Measurements from ENCODE around the gene LGALS3BP.
"Not testable (repeated sequence)": the region's sequence is repeated elsewhere in the genome, so short reads cannot be mapped to it uniquely, and the experiment has no call there.

The LGALS3BP gene

DNA sequence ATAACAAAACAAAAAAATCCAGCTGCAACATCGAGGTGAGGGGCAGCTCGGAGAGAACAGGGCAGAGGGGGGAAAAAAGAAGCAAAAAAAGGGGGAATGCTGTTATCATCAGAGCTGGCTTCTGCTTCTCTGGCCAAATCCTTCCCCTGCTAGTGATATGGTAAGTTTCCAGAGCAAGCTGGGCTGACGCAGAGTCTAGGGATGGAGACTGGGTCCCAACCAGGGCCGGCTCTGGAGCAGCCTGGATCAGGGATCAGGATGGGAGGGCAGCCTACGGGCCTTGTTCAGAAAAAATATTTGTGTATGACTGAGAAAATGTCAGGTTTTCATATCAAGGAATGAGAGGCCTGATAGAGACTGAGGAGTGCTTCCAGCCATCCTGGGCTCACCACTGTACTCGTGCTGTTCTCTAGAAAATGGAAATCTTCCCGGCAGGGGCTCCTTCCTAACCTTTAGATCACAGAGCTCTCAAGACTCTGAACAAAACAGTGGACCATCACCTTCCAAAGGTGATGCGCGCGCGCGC, 43.5 kb upstream of the LGALS3BP start:
- no peaks in the 10 kb centered on the region for H3K4me1 ChIP-seq (ENCODE audit: control insufficient read depth, insufficient read depth, low read length)
- no CpG with 5 or more reads among the region's 12 CpGs for WGBS (ENCODE audit: insufficient coverage, insufficient read length)
- DNase-seq (ENCODE audit: low read depth, low spot score): no peak
- H3K4me3 ChIP-seq (ENCODE audit: low read length): no peak overlapping the region
- H3K27ac ChIP-seq (ENCODE audit: low read length): no peak overlapping the region
- H3K36me3 ChIP-seq (ENCODE audit: control insufficient read depth, insufficient read depth, low read length): no peaks in the 10 kb centered on the region
- peaks cover 38% of the 10 kb centered on the region for H3K27me3 ChIP-seq (ENCODE audit: control insufficient read depth, insufficient read depth, low read length)
- no peaks in the 10 kb centered on the region for H3K9me3 ChIP-seq (ENCODE audit: control insufficient read depth, insufficient read depth, low read length)

DNA sequence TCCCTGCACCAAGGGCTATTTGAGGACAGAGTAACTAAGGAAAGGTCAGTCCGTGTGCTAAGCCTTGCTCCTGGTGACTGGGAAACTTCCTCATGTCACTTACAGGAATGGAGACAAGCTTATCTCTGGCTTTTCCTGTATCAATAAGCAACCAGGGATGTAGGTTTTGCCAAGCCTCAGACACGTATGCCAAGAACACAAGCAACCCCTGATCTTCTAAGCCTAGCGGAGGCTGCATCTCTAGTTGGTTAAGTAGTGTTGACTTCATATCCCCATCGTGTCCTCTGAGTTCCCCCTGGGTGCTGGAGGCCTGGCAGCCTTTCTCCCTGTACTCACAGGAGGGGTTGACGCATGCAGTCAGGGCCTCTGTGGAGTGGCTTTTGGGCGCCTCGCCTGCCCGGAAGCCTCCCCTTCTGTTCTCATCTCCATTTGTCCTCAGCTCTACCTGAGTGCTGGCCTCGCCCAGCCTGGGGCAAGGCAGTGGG, 42.8 kb upstream of the LGALS3BP start:
- no peak overlapping the region for H3K27ac ChIP-seq (ENCODE audit: low read length)
- H3K36me3 ChIP-seq (ENCODE audit: control insufficient read depth, insufficient read depth, low read length): no peaks in the 10 kb centered on the region
- no CpG with 5 or more reads among the region's 9 CpGs for WGBS (ENCODE audit: insufficient coverage, insufficient read length)
- no peak for DNase-seq (ENCODE audit: low read depth, low spot score)
- H3K27me3 ChIP-seq (ENCODE audit: control insufficient read depth, insufficient read depth, low read length): peaks cover 38% of the 10 kb centered on the region
- H3K9me3 ChIP-seq (ENCODE audit: control insufficient read depth, insufficient read depth, low read length): no peaks in the 10 kb centered on the region
- H3K4me3 ChIP-seq (ENCODE audit: low read length): no peak overlapping the region
- H3K4me1 ChIP-seq (ENCODE audit: control insufficient read depth, insufficient read depth, low read length): no peaks in the 10 kb centered on the region

DNA sequence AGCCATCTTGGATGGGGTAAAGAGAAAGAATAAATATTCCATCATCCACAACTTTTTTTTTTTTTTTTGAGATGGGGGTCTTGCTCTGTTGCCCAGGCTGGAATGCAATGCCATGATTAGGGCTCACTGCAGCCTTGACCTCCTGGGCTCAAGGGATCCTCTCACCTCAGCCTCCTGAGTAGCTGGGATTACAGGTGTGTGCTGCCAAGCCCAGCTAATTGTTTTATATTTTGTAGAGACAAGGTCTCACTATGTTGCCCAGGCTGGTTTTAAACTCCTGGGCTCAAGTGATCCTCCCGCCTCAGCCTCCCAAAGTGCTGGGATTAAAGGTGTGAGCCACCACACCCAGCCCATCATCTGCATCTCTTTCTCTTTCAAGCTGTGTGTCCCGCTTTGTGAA, 42.2 kb upstream of the LGALS3BP start:
- peaks cover 37% of the 10 kb centered on the region for H3K27me3 ChIP-seq (ENCODE audit: control insufficient read depth, insufficient read depth, low read length)
- H3K9me3 ChIP-seq (ENCODE audit: control insufficient read depth, insufficient read depth, low read length); H3K4me1 ChIP-seq (ENCODE audit: control insufficient read depth, insufficient read depth, low read length); H3K36me3 ChIP-seq (ENCODE audit: control insufficient read depth, insufficient read depth, low read length); H3K27ac ChIP-seq (ENCODE audit: low read length); H3K4me3 ChIP-seq (ENCODE audit: low read length); DNase-seq (ENCODE audit: low read depth, low spot score): not testable (repeated sequence)
- WGBS (ENCODE audit: insufficient coverage, insufficient read length): no CpG with 5 or more reads among the region's 2 CpGs

DNA sequence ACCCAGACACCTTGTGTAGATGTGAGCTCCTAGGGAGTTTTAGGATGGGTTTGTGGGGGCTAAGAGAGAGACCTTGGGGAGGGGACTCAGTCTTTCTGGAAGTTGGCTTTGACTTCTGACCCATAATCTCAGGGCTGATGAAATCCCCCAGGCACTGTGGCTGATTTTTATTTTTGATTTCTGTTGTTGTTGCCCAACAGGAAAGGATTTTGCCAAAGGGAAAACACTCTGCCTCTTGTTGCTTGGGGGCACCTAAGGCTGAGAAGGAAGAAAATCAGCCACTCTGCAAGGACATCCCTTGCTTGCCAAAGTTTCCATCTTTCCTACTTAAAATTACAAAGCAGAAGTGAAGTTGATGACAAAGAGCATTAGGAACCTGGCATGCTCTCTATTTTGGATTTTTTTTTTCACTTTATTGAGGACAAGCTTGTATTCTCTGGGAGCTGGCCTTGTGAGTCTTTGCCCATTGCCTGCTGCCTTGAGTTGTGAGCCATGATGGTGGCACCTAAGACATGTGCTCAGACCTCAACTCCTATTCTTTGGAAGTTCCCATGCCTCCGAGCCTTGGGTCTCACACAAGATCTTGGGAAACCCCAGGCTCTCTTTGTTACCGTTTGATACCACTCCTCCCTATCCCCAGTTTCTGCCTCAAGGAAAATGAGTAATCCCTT, 41.0 kb upstream of the LGALS3BP start:
- H3K4me3 ChIP-seq (ENCODE audit: low read length): no peak overlapping the region
- H3K9me3 ChIP-seq (ENCODE audit: control insufficient read depth, insufficient read depth, low read length): no peaks in the 10 kb centered on the region
- WGBS (ENCODE audit: insufficient coverage, insufficient read length): no CpG with 5 or more reads among the region's 2 CpGs
- no peak overlapping the region for H3K27ac ChIP-seq (ENCODE audit: low read length)
- no peaks in the 10 kb centered on the region for H3K4me1 ChIP-seq (ENCODE audit: control insufficient read depth, insufficient read depth, low read length)
- peaks cover 32% of the 10 kb centered on the region for H3K27me3 ChIP-seq (ENCODE audit: control insufficient read depth, insufficient read depth, low read length)
- no peaks in the 10 kb centered on the region for H3K36me3 ChIP-seq (ENCODE audit: control insufficient read depth, insufficient read depth, low read length)
- no peak for DNase-seq (ENCODE audit: low read depth, low spot score)

DNA sequence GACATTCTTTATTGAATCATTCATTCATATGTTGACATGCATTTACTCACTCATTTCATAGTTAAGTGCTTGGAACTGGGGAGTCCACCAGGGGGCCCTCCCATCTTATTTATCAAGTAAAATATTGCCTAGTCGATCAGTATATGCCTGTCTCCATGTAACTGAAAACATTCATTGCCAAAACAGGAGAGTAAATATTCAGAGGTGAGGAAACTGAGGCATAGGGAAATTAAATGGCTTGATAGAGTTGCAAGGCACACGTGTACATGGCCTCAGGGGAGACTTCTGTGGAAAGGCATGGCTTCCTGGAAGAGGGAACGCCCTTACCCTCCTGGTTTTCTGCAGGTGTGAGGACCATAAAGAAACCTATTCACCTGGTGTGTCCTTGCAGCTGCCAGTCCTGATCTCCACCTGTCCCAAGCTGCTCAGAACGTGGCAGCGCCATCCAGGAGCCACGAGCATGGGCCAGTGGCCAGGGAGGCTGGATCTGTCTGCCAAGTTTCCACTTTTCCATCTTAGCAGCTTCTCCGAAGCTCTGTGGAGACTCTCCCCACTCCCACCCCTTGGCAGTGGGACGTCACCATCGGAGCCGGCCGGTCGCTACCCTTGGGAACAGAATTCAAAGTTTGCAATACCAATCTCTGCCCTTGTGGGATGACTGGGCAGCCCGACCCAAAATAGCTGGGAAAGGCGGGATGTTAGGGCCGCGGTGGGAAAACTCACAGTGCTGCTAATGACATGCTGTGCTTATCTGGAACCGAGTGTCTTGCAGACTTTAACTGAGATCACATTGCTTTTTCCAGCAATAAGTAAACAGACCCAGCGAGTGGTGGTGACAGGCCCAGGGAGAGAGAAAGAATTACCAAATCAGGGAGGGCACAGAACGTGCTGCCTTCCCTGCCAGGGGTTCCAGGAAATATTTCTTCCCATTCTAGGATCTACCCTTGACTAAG, 40.2 kb upstream of the LGALS3BP start:
- Histone ChIP-seq H3K9me3 (ENCODE audit: control insufficient read depth, insufficient read depth, low read length) (no peaks in the 10 kb centered on the region; the same call in 1 of the 2 replicates), H3K27ac (ENCODE audit: low read length) (no peak overlapping the region), H3K36me3 (ENCODE audit: control insufficient read depth, insufficient read depth, low read length) (no peaks in the 10 kb centered on the region), H3K27me3 (ENCODE audit: control insufficient read depth, insufficient read depth, low read length) (peaks cover 27% of the 10 kb centered on the region), H3K4me3 (ENCODE audit: low read length) (no peak overlapping the region), H3K4me1 (ENCODE audit: control insufficient read depth, insufficient read depth, low read length) (no peaks in the 10 kb centered on the region)
- DNase-seq (ENCODE audit: low read depth, low spot score): no peak
- no CpG with 5 or more reads among the region's 19 CpGs for WGBS (ENCODE audit: insufficient coverage, insufficient read length)

DNA sequence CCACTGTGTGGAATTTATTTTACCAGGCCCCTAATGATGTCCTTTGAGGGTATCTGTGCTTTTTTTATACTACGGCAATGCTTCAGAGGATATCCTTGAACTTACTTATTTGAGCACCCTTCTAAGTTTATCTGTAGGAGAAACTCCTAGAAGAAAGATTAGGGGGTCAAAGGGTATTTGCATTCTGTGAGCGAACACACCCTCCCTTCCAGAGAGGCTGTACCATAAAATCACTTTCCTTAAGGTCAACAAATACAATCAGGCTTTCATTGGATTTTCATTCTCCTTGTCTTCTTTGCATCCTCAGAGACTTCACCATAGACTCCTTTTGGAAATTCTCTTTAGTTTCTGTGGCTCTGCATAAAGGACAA, 39.5 kb upstream of the LGALS3BP start:
- H3K27ac ChIP-seq (ENCODE audit: low read length): no peak overlapping the region
- no peaks in the 10 kb centered on the region; the same call in 1 of the 2 replicates for H3K9me3 ChIP-seq (ENCODE audit: control insufficient read depth, insufficient read depth, low read length)
- H3K4me3 ChIP-seq (ENCODE audit: low read length): no peak overlapping the region
- no peaks in the 10 kb centered on the region for H3K36me3 ChIP-seq (ENCODE audit: control insufficient read depth, insufficient read depth, low read length)
- H3K27me3 ChIP-seq (ENCODE audit: control insufficient read depth, insufficient read depth, low read length): peaks cover 23% of the 10 kb centered on the region
- H3K4me1 ChIP-seq (ENCODE audit: control insufficient read depth, insufficient read depth, low read length): no peaks in the 10 kb centered on the region
- no peak for DNase-seq (ENCODE audit: low read depth, low spot score)
- no CpG with 5 or more reads among the region's 2 CpGs for WGBS (ENCODE audit: insufficient coverage, insufficient read length)

DNA sequence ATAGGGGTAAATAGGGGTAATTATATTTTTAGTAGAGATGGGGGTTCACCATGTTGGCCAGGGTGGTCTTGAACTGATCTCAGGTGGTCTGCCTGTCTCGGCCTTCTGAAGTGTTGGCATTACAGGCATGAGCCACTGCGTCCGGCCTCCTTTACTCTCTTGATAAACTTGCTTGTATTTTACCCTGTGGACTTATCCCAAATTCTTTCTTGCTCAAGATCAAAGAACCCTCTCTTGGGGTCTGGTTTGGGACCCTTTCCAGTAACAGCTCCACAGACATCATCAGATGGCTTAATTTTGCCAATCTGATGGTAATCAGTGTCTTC, 38.6 kb upstream of the LGALS3BP start:
- no peak overlapping the region for H3K4me3 ChIP-seq (ENCODE audit: low read length)
- H3K9me3 ChIP-seq (ENCODE audit: control insufficient read depth, insufficient read depth, low read length): no peaks in the 10 kb centered on the region; the same call in 1 of the 2 replicates
- peaks cover 15% of the 10 kb centered on the region; the same call in 1 of the 2 replicates for H3K27me3 ChIP-seq (ENCODE audit: control insufficient read depth, insufficient read depth, low read length)
- DNase-seq (ENCODE audit: low read depth, low spot score): no peak
- no peak overlapping the region for H3K27ac ChIP-seq (ENCODE audit: low read length)
- no peaks in the 10 kb centered on the region for H3K4me1 ChIP-seq (ENCODE audit: control insufficient read depth, insufficient read depth, low read length)
- WGBS (ENCODE audit: insufficient coverage, insufficient read length): no CpG with 5 or more reads among the region's 3 CpGs
- H3K36me3 ChIP-seq (ENCODE audit: control insufficient read depth, insufficient read depth, low read length): no peaks in the 10 kb centered on the region

DNA sequence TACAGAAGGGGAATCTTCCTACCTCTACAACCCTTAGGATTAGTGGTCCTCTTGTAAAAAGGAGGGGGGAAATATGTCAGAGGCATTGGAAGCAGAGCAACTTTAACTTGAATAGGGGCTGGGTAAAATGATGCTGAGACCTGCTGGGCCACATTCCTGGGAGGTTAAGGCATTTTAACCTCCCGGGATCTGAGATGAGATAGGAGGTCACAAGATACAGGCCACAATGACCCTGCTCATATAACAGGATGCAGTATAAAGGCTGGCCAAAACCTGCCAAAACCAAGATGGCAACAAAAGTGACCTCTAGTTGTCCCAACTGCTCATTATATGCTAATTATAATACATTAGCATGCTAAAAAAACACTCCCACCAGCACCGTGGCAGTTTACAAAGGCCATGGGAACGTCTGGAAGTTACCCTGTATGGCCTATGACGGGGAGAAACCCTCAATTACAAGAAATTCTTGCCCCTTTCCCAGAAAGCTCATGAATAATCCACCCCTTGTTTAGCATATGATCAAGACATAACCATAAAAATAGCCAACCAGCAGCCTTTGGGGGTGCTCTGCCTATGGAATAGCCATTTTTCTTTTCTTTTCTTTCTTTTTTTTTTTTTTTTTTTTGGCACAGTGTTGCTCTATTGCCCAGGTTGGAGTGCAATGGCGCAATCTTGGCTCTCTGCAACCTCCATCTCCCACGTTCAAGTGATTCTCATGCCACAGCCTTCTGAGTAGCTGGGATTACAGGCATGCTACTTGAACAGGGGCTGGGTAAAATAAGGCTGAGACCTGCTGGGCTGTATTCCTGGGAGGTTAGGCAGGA, 38.0 kb upstream of the LGALS3BP start:
- no peak for DNase-seq (ENCODE audit: low read depth, low spot score)
- WGBS (ENCODE audit: insufficient coverage, insufficient read length): no CpG with 5 or more reads among the region's 6 CpGs
- Histone ChIP-seq H3K36me3 (ENCODE audit: control insufficient read depth, insufficient read depth, low read length) (no peaks in the 10 kb centered on the region), H3K27me3 (ENCODE audit: control insufficient read depth, insufficient read depth, low read length) (peaks cover 9% of the 10 kb centered on the region; the same call in 1 of the 2 replicates), H3K4me3 (ENCODE audit: low read length) (no peak overlapping the region), H3K27ac (ENCODE audit: low read length) (no peak overlapping the region), H3K9me3 (ENCODE audit: control insufficient read depth, insufficient read depth, low read length) (no peaks in the 10 kb centered on the region; the same call in 1 of the 2 replicates), H3K4me1 (ENCODE audit: control insufficient read depth, insufficient read depth, low read length) (no peaks in the 10 kb centered on the region)

DNA sequence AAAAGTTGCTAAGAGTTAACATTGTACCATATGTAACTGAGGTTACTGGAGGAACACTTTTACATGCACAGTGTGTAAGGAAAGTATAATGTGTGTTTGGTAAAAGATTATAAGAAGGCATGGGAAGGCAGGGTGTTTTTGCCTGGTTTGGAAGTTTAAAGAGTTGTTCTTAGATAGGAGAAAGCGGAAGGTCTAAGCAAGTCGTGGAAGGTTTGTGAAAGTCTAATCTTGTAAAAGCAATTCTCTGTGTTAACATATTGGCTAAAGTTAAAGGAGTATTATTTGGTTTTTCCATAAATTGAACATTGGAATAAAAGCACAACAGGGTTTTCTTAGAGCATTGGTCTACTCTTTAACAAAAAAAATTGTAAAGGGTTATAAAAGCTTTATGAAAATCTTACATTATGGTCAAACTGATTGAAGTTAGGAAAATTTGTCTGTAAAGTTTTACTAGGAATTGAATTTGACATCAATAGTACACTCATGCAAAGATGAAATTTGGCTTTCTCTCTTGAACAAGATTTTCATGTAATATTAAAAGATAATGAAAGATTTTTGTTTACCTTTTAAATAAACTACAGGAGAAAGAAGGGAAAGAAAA, 34.5 kb upstream of the LGALS3BP start:
- DNase-seq (ENCODE audit: low read depth, low spot score): no peak
- Histone ChIP-seq H3K4me1 (ENCODE audit: control insufficient read depth, insufficient read depth, low read length) (no peaks in the 10 kb centered on the region; the same call in 1 of the 2 replicates), H3K27ac (ENCODE audit: low read length) (no peak overlapping the region), H3K27me3 (ENCODE audit: control insufficient read depth, insufficient read depth, low read length) (no peaks in the 10 kb centered on the region), H3K9me3 (ENCODE audit: control insufficient read depth, insufficient read depth, low read length) (no peaks in the 10 kb centered on the region; the same call in 1 of the 2 replicates), H3K36me3 (ENCODE audit: control insufficient read depth, insufficient read depth, low read length) (no peaks in the 10 kb centered on the region), H3K4me3 (ENCODE audit: low read length) (no peak overlapping the region)
- WGBS (ENCODE audit: insufficient coverage, insufficient read length): no CpG with 5 or more reads among the region's 2 CpGs

Data from iPS DF 6.9 (cell line).